BJ (cell line): ENCODE results near the gene GRPR. TPM values are rescaled to one million over a fixed set of nuclear protein-coding genes. Genes with fewer than 3 reads are reported as not detected.

Source experiments
- CTCF ChIA-PET: fragments of 350-600 bp; formaldehyde crosslinking; extraction: SDS; loops from one replicate; lab custom pipeline; 2021; ENCODE audit warnings: antibody characterized with exemption, inconsistent platforms; lab: Yijun Ruan, JAX
- POLR2A ChIA-PET: fragments of 300-600 bp; sonication (Branson Sonifier 250); formaldehyde crosslinking; extraction: SDS; loops from one replicate; lab custom pipeline; 2021; ENCODE audit warnings: antibody characterized with exemption; lab: Charles Lee
- DNase-seq: peaks from one replicate; pipeline ENCODE4 v3.0.0-alpha.2; 2011; ENCODE audit warnings: low read depth
- H3K27me3 ChIP-seq: 2 replicates; pipeline ENCODE4 v1.6.0; 2011; ENCODE audit warnings: low read length; ENCODE audit not compliant: control insufficient read depth, insufficient read depth
- H3K36me3 ChIP-seq: 2 replicates; pipeline ENCODE4 v1.5.1; 2011; ENCODE audit warnings: low read length; ENCODE audit not compliant: control insufficient read depth, insufficient read depth
- H3K4me3 ChIP-seq: 2 replicates; pipeline ENCODE4 v1.5.1; 2011; ENCODE audit warnings: low read depth, mild to moderate bottlenecking, control low read depth, low read length
- CTCF ChIP-seq: IDR thresholded peaks from 2 replicates; pipeline ENCODE4 v1.5.1; 2011; ENCODE audit warnings: low read depth, mild to moderate bottlenecking, control low read depth, inconsistent platforms, low read length, moderate library complexity; ENCODE audit not compliant: insufficient read depth
- polyA plus RNA-seq: library from polyadenylated mRNA; depleted of rRNA; stranded (reverse); fragments of >200 nt; gene quantifications from 2 replicates; pipeline ENCODE4 v1.2.3, GENCODE V29; 2011

Gene GRPR
- polyA plus RNA-seq, 1 experiment, result 0.34 TPM

GRCh38 chrX:16119353-16120220 is 3.8 kb upstream of the GRPR start:
- Histone ChIP-seq H3K27me3 (no peaks in the 10 kb centered on the region), H3K4me3 (no peak overlapping the region), H3K36me3 (no peaks in the 10 kb centered on the region)
- no peak for DNase-seq
- ChIA-PET CTCF (no interaction called here), POLR2A (no interaction called here)
- TF ChIP-seq CTCF, result no peak

- Histone ChIP-seq H3K4me3 (no peak overlapping the region), H3K36me3 (no peaks in the 10 kb centered on the region), H3K27me3 (no peaks in the 10 kb centered on the region)
- CTCF ChIA-PET, result no interaction called here
- TF ChIP-seq CTCF, result no peak
- POLR2A ChIA-PET, result no interaction called here
- no peak for DNase-seq
These were observed 2.9 kb upstream of the GRPR start for GRCh38 chrX:16120431-16120830.

GRCh38 chrX:16124201-16124600 is 836 bp downstream of the GRPR start:
- Histone ChIP-seq H3K27me3 (no peaks in the 10 kb centered on the region), H3K36me3 (no peaks in the 10 kb centered on the region), H3K4me3 (no peak overlapping the region)
- CTCF ChIA-PET, result interaction anchor here (1.9 kb wide), 1 partner anchor 321 kb away, joined by 5 read pairs; no protein-coding TSS in a partner anchor
- no peak for TF ChIP-seq CTCF
- no peak for DNase-seq
- POLR2A ChIA-PET, result no interaction called here

- POLR2A ChIA-PET, result no interaction called here
- TF ChIP-seq CTCF, result no peak
- Histone ChIP-seq H3K36me3 (no peaks in the 10 kb centered on the region), H3K27me3 (no peaks in the 10 kb centered on the region), H3K4me3 (no peak overlapping the region)
- CTCF ChIA-PET, result interaction anchor here (1.9 kb wide), 1 partner anchor 320 kb away, joined by 5 read pairs; no protein-coding TSS in a partner anchor
- no peak for DNase-seq
These were observed 2.3 kb downstream of the GRPR start for GRCh38 chrX:16125520-16126149.

GRCh38 chrX:16130707-16131106 is 7.3 kb downstream of the GRPR start:
- Histone ChIP-seq H3K36me3 (no peaks in the 10 kb centered on the region), H3K4me3 (no peak overlapping the region), H3K27me3 (no peaks in the 10 kb centered on the region)
- CTCF ChIA-PET, result interaction anchor here (0.6 to 1.1 kb wide), 2 partner anchors 290 to 302 kb away, joined by 3 read pairs; no protein-coding TSS in a partner anchor
- DNase-seq, result no peak
- POLR2A ChIA-PET, result no interaction called here
- TF ChIP-seq CTCF, result no peak
